ENCODE results near the gene LRP1. TPM values are rescaled to one million over a fixed set of nuclear protein-coding genes. Genes with fewer than 3 reads are reported as not detected.

The LRP1 gene
- total and polyA plus RNA-seq, 2 of the 13 experiments (the other 11 are each of a cell fraction or from before 2014, with no cell fraction given), result 14.7 to 30.8 TPM

- TF ChIP-seq SRY (CRISPR knock-in tag; IDR thresholded peaks at IDR 0.05), result no peak
- TF ChIP-seq KMT2A (CRISPR knock-in tag; IDR thresholded peaks at IDR 0.05), result no peak
- peak; percentile 31; the same call in 1 of the 2 replicates for TF ChIP-seq TARDBP (CRISPR knock-in tag; IDR thresholded peaks at IDR 0.05)
- no peak; the same call in 1 of the 2 replicates for TF ChIP-seq RERE (CRISPR knock-in tag; IDR thresholded peaks at IDR 0.05; ENCODE audit: low read depth)
- no peak for TF ChIP-seq MIXL1 (CRISPR knock-in tag; IDR thresholded peaks at IDR 0.05)
- no peak for TF ChIP-seq ZNF343 (CRISPR knock-in tag; IDR thresholded peaks at IDR 0.05)
- TF ChIP-seq CBX2 (IDR thresholded peaks at IDR 0.05; ENCODE audit: low read depth, low read length), result no peak
- TF ChIP-seq CBX2 (CRISPR knock-in tag; IDR thresholded peaks at IDR 0.05; ENCODE audit: low read depth), result no peak
- TF ChIP-seq MTA1 (CRISPR knock-in tag; IDR thresholded peaks at IDR 0.05; ENCODE audit: borderline replicate concordance), result peak; percentile 75; the same call in 1 of the 2 replicates
- no peak for TF ChIP-seq ZNF841 (CRISPR knock-in tag; IDR thresholded peaks at IDR 0.05; ENCODE audit: borderline replicate concordance)
- peak; percentile 50; the same call in 1 of the 2 replicates for TF ChIP-seq ZNF788 (CRISPR knock-in tag; IDR thresholded peaks at IDR 0.05; ENCODE audit: borderline replicate concordance)
- peak; percentile 53 for TF ChIP-seq CEBPG (CRISPR knock-in tag; IDR thresholded peaks at IDR 0.05)
- no peak for TF ChIP-seq SOX6 (IDR thresholded peaks at IDR 0.05)
- TF ChIP-seq SOX6 (CRISPR knock-in tag; IDR thresholded peaks at IDR 0.05), result 0 out of 2 replicates have a peak, but pooled peaks have one; percentile 54
- no peak for TF ChIP-seq SNAPC5 (CRISPR knock-in tag; IDR thresholded peaks at IDR 0.05; ENCODE audit: borderline replicate concordance)
- peak; percentile 58 for TF ChIP-seq GATAD2A (CRISPR knock-in tag; IDR thresholded peaks at IDR 0.05)
- TF ChIP-seq ZNF44 (CRISPR knock-in tag; IDR thresholded peaks at IDR 0.05), result peak; percentile 39; the same call in 1 of the 2 replicates
- TF ChIP-seq SAP130 (CRISPR knock-in tag; IDR thresholded peaks at IDR 0.05; ENCODE audit: low read depth), result peak; percentile 51
- TF ChIP-seq HHEX (CRISPR knock-in tag; IDR thresholded peaks at IDR 0.05), result 0 out of 2 replicates have a peak, but pooled peaks have one; percentile 17
- TF ChIP-seq SIX1 (CRISPR knock-in tag; IDR thresholded peaks at IDR 0.05; ENCODE audit: borderline replicate concordance), result 0 out of 2 replicates have a peak, but pooled peaks have one; percentile 8
- no peak for TF ChIP-seq GABPA (IDR thresholded peaks at IDR 0.05; ENCODE audit: low read depth, low read length)
- TF ChIP-seq GABPA (CRISPR knock-in tag; IDR thresholded peaks at IDR 0.05; ENCODE audit: low read depth), result no peak
- TF ChIP-seq LCORL (IDR thresholded peaks at IDR 0.05), result no peak
- TF ChIP-seq LCORL (CRISPR knock-in tag; IDR thresholded peaks at IDR 0.05), result peak; percentile 74; the same call in 1 of the 2 replicates
- TF ChIP-seq, protein P1, sequence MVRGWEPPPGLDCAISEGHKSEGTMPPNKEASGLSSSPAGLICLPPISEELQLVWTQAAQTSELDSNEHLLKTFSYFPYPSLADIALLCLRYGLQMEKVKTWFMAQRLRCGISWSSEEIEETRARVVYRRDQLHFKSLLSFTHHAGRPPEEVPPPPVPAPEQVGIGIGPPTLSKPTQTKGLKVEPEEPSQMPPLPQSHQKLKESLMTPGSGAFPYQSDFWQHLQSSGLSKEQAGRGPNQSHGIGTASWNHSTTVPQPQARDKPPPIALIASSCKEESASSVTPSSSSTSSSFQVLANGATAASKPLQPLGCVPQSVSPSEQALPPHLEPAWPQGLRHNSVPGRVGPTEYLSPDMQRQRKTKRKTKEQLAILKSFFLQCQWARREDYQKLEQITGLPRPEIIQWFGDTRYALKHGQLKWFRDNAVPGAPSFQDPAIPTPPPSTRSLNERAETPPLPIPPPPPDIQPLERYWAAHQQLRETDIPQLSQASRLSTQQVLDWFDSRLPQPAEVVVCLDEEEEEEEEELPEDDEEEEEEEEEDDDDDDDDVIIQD (CRISPR knock-in tag; IDR thresholded peaks at IDR 0.05; ENCODE audit: low read depth), result no peak
- peak; percentile 44; the same call in 1 of the 2 replicates for TF ChIP-seq TBX3 (IDR thresholded peaks at IDR 0.05; ENCODE audit: borderline replicate concordance)
- no peak for TF ChIP-seq PHF5A (CRISPR knock-in tag; IDR thresholded peaks at IDR 0.05; ENCODE audit: low read depth, unreplicated experiment)
These were observed 10.4 kb downstream of the LRP1 start (continued) for GRCh38 chr12:57138526-57139272.

All from HepG2 (cell line).